ENCODE data around the gene MCM3AP.

The MCM3AP gene

GRCh38 chr21:46294647-46295176 lies 9.3 kb upstream of the MCM3AP start:
- Histone ChIP-seq H3K4me1 (ENCODE audit: control insufficient read depth, insufficient read depth, low read length, unreplicated experiment) (peaks cover 22% of the 10 kb centered on the region), H3K36me3 (ENCODE audit: insufficient read depth, low read length) (peaks cover 15% of the 10 kb centered on the region; the same call in 1 of the 2 replicates), H3K79me2 (ENCODE audit: control insufficient read depth, insufficient read depth, low read length, unreplicated experiment) (no peaks in the 10 kb centered on the region), H3K27ac (ENCODE audit: low read depth, low read length) (peak overlapping the region; percentile 71), H3K27me3 (ENCODE audit: insufficient read depth, low read length) (no peaks in the 10 kb centered on the region), H3K4me3 (ENCODE audit: low read depth, low read length) (no peak overlapping the region), H2AFZ (ENCODE audit: low read length, unreplicated experiment) (no peak overlapping the region)

GRCh38 chr21:46291561-46291960 lies 6.2 kb upstream of the MCM3AP start:
- H3K27me3 ChIP-seq (ENCODE audit: insufficient read depth, low read length), result no peaks in the 10 kb centered on the region
- no peak overlapping the region for H3K27ac ChIP-seq (ENCODE audit: low read depth, low read length)
- peaks cover 6% of the 10 kb centered on the region for H3K79me2 ChIP-seq (ENCODE audit: control insufficient read depth, insufficient read depth, low read length, unreplicated experiment)
- H3K36me3 ChIP-seq (ENCODE audit: insufficient read depth, low read length), result peaks cover 11% of the 10 kb centered on the region; the same call in 1 of the 2 replicates
- H3K4me1 ChIP-seq (ENCODE audit: control insufficient read depth, insufficient read depth, low read length, unreplicated experiment), result peaks cover 18% of the 10 kb centered on the region
- no peak overlapping the region for H3K4me3 ChIP-seq (ENCODE audit: low read depth, low read length)
- H2AFZ ChIP-seq (ENCODE audit: low read length, unreplicated experiment), result no peak overlapping the region

GRCh38 chr21:46289655-46290179 lies 4.3 kb upstream of the MCM3AP start:
- no peak overlapping the region for H2AFZ ChIP-seq (ENCODE audit: low read length, unreplicated experiment)
- peaks cover 6% of the 10 kb centered on the region for H3K4me1 ChIP-seq (ENCODE audit: control insufficient read depth, insufficient read depth, low read length, unreplicated experiment)
- no peak overlapping the region for H3K4me3 ChIP-seq (ENCODE audit: low read depth, low read length)
- H3K27ac ChIP-seq (ENCODE audit: low read depth, low read length), result no peak overlapping the region
- H3K27me3 ChIP-seq (ENCODE audit: insufficient read depth, low read length), result no peaks in the 10 kb centered on the region
- peaks cover 17% of the 10 kb centered on the region for H3K79me2 ChIP-seq (ENCODE audit: control insufficient read depth, insufficient read depth, low read length, unreplicated experiment)
- H3K36me3 ChIP-seq (ENCODE audit: insufficient read depth, low read length), result peaks cover 11% of the 10 kb centered on the region; the same call in 1 of the 2 replicates

GRCh38 chr21:46287541-46287940 lies 2.1 kb upstream of the MCM3AP start:
- H3K27me3 ChIP-seq (ENCODE audit: insufficient read depth, low read length), result no peaks in the 10 kb centered on the region
- peaks cover 21% of the 10 kb centered on the region for H3K36me3 ChIP-seq (ENCODE audit: insufficient read depth, low read length)
- H3K4me3 ChIP-seq (ENCODE audit: low read depth, low read length), result peak overlapping the region; percentile 84
- H3K79me2 ChIP-seq (ENCODE audit: control insufficient read depth, insufficient read depth, low read length, unreplicated experiment), result peaks cover 38% of the 10 kb centered on the region
- no peak overlapping the region for H2AFZ ChIP-seq (ENCODE audit: low read length, unreplicated experiment)
- H3K4me1 ChIP-seq (ENCODE audit: control insufficient read depth, insufficient read depth, low read length, unreplicated experiment), result peaks cover 25% of the 10 kb centered on the region
- no peak overlapping the region for H3K27ac ChIP-seq (ENCODE audit: low read depth, low read length)

GRCh38 chr21:46286648-46287002 lies 1.2 kb upstream of the MCM3AP start:
- H3K27me3 ChIP-seq (ENCODE audit: insufficient read depth, low read length), result no peaks in the 10 kb centered on the region
- peak overlapping the region; percentile 87 for H3K27ac ChIP-seq (ENCODE audit: low read depth, low read length)
- peaks cover 15% of the 10 kb centered on the region for H3K36me3 ChIP-seq (ENCODE audit: insufficient read depth, low read length)
- H3K4me1 ChIP-seq (ENCODE audit: control insufficient read depth, insufficient read depth, low read length, unreplicated experiment), result peaks cover 25% of the 10 kb centered on the region
- H2AFZ ChIP-seq (ENCODE audit: low read length, unreplicated experiment), result peak overlapping the region; percentile 92
- peaks cover 45% of the 10 kb centered on the region for H3K79me2 ChIP-seq (ENCODE audit: control insufficient read depth, insufficient read depth, low read length, unreplicated experiment)
- peak overlapping the region; percentile 84 for H3K4me3 ChIP-seq (ENCODE audit: low read depth, low read length)

GRCh38 chr21:46285761-46286647 lies 593 bp upstream of the MCM3AP start, which contains the start of gene YBEY:
TSS of gene YBEY (plus strand) at chr21:46286342. CDS start at chr21:46286914, 572 bp downstream.
- H3K4me3 ChIP-seq (ENCODE audit: low read depth, low read length), result peak within 1 kb of the TSS; percentile 84
- no peaks in the 10 kb centered on the region for H3K27me3 ChIP-seq (ENCODE audit: insufficient read depth, low read length)
- H2AFZ ChIP-seq (ENCODE audit: low read length, unreplicated experiment), result peak within 1 kb of the TSS; percentile 92
- H3K36me3 ChIP-seq (ENCODE audit: insufficient read depth, low read length), result peaks cover 13% of the 10 kb centered on the region
- peaks cover 50% of the 10 kb centered on the region for H3K79me2 ChIP-seq (ENCODE audit: control insufficient read depth, insufficient read depth, low read length, unreplicated experiment)
- peak within 1 kb of the TSS; percentile 87 for H3K27ac ChIP-seq (ENCODE audit: low read depth, low read length)
- peaks cover 25% of the 10 kb centered on the region for H3K4me1 ChIP-seq (ENCODE audit: control insufficient read depth, insufficient read depth, low read length, unreplicated experiment)

GRCh38 chr21:46284733-46285132 lies 678 bp downstream of the MCM3AP start:
- Histone ChIP-seq H3K27me3 (ENCODE audit: insufficient read depth, low read length) (no peaks in the 10 kb centered on the region), H3K79me2 (ENCODE audit: control insufficient read depth, insufficient read depth, low read length, unreplicated experiment) (peaks cover 61% of the 10 kb centered on the region), H3K27ac (ENCODE audit: low read depth, low read length) (no peak overlapping the region), H3K36me3 (ENCODE audit: insufficient read depth, low read length) (peaks cover 14% of the 10 kb centered on the region), H3K4me1 (ENCODE audit: control insufficient read depth, insufficient read depth, low read length, unreplicated experiment) (peaks cover 25% of the 10 kb centered on the region), H2AFZ (ENCODE audit: low read length, unreplicated experiment) (no peak overlapping the region), H3K4me3 (ENCODE audit: low read depth, low read length) (peak overlapping the region; percentile 84)

- Histone ChIP-seq H3K27ac (ENCODE audit: low read depth, low read length) (no peak overlapping the region), H3K36me3 (ENCODE audit: insufficient read depth, low read length) (peaks cover 17% of the 10 kb centered on the region), H3K27me3 (ENCODE audit: insufficient read depth, low read length) (no peaks in the 10 kb centered on the region), H3K4me3 (ENCODE audit: low read depth, low read length) (peak overlapping the region; percentile 84), H2AFZ (ENCODE audit: low read length, unreplicated experiment) (no peak overlapping the region), H3K79me2 (ENCODE audit: control insufficient read depth, insufficient read depth, low read length, unreplicated experiment) (peaks cover 65% of the 10 kb centered on the region), H3K4me1 (ENCODE audit: control insufficient read depth, insufficient read depth, low read length, unreplicated experiment) (peaks cover 25% of the 10 kb centered on the region)
Observed at GRCh38 chr21:46284077-46284644, 1.2 kb downstream of the MCM3AP start.

- Histone ChIP-seq H3K79me2 (ENCODE audit: control insufficient read depth, insufficient read depth, low read length, unreplicated experiment) (peaks cover 5% of the 10 kb centered on the region), H3K36me3 (ENCODE audit: insufficient read depth, low read length) (peaks cover 24% of the 10 kb centered on the region)
Observed at GRCh38 chr21:46274797-46275390, 10.5 kb downstream of the MCM3AP start.

GRCh38 chr21:46273341-46273740 lies 12.1 kb downstream of the MCM3AP start:
- H3K79me2 ChIP-seq (ENCODE audit: control insufficient read depth, insufficient read depth, low read length, unreplicated experiment), result no peaks in the 10 kb centered on the region
- H3K27me3 ChIP-seq (ENCODE audit: insufficient read depth, low read length), result no peaks in the 10 kb centered on the region
- no peak overlapping the region for H3K4me3 ChIP-seq (ENCODE audit: low read depth, low read length)
- no peak overlapping the region for H3K27ac ChIP-seq (ENCODE audit: low read depth, low read length)
- H3K36me3 ChIP-seq (ENCODE audit: insufficient read depth, low read length), result peaks cover 18% of the 10 kb centered on the region
- no peak overlapping the region for H2AFZ ChIP-seq (ENCODE audit: low read length, unreplicated experiment)
- H3K4me1 ChIP-seq (ENCODE audit: control insufficient read depth, insufficient read depth, low read length, unreplicated experiment), result no peaks in the 10 kb centered on the region

More at GRCh38 chr21:46274797-46275390, 10.5 kb downstream of the MCM3AP start:
- Histone ChIP-seq H3K4me3 (ENCODE audit: low read depth, low read length) (no peak overlapping the region), H3K27me3 (ENCODE audit: insufficient read depth, low read length) (no peaks in the 10 kb centered on the region), H3K4me1 (ENCODE audit: control insufficient read depth, insufficient read depth, low read length, unreplicated experiment) (no peaks in the 10 kb centered on the region), H2AFZ (ENCODE audit: low read length, unreplicated experiment) (no peak overlapping the region), H3K27ac (ENCODE audit: low read depth, low read length) (no peak overlapping the region)
